Stimulated activated CD4-positive, alpha-beta T cell treated with anti-CD3 and anti-CD28 coated beads, TNF-alpha, amount 100 ng/mL, for 24 hours (primary cell): Measurements from ENCODE around the gene PIEZO2.

Experiments
- DNase-seq, 3 experiments: peaks; one replicate each; pipeline ENCODE4 v3.0.0-alpha.2; 2020; ENCODE audit warnings: low read depth in 3 of 3

Gene PIEZO2

DNA sequence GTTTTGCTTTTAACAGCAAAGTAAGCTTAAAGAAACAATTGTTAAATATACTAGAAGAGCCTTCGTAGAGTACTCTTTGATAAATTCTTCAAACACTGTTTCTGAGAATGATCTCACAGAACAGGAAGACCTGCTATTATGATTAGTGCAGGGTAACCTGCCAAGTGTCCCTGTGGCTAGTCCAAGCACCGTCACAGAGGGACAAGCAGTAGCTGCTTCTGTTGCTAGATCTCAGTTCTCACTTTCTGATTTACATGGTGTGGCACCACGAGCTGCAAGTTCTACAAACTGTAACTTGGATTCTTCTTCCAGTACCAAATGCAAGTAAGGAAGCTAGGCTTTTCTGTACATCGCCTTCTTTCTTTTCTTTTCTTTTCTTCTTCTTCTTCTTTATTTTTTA, 121.5 kb downstream of the PIEZO2 start:
- no peak for DNase-seq

DNA sequence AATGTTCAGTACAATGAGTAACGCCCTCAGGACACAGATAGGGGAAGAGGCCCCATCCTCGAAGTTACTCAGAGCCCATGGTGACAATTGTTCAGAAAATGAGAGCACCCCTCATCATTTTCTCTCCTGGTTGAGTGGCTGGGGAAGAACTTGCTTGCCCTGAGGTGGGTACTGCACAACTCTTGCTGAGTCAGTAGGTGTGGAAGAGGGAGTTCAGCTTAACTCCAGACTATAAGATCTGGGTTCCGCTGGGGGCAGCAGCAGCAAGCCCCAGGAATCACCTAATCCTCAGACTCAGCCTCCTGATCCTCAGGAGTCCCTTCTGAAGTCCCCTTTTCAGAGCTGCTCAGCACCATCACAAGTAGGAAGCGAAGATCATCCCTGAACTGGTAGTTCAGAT, 123.7 kb downstream of the PIEZO2 start:
- DNase-seq: no peak

- DNase-seq: no peak
Measured at GRCh38 chr18:11024928-11025669, 124.3 kb downstream of the PIEZO2 start.

DNA sequence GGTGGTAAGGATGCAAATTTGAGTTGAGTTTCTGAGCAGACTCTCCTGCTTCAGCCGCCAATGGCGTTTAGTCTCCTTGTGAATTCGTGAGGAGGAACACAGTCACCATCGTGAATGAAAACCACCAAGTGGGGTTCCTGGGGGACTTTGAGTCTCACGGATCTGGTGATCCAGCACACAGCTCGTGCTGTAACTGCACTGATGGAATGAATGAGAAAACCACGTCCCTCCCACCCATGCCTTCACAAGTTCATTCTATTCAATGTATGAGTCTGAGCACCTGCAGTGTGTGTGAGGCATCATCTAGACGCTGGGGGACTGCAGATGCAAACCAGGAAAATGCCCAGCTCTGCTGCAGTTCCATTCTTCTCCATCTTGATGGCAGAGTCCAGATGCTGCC, 127.9 kb downstream of the PIEZO2 start:
- no peak for DNase-seq

DNA sequence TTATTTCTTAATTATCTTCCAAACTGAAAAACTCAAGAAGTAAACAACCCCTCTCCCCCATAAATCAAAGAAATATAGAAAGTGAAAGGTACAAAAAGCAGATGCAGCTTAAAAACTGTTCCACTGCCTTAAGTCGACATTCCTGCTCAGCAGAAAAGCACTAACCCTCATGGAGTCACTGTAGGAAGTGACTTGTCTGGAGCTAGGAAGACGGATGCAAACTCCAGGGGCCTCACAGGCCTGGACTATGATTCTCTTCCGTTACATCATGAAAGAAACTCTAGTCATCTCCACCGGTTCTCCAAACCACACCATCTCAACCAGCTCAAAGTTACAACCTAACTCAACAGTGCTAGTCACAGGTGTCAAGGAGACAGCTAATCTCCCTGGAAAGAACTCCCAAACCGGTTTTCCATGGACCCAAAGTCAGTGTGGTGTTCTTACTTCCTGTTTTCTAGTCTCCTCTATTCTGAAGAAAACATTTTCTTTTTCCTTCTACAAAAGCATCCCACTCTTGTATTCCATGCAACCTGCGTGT, 128.4 kb downstream of the PIEZO2 start:
- no peak for DNase-seq

DNA sequence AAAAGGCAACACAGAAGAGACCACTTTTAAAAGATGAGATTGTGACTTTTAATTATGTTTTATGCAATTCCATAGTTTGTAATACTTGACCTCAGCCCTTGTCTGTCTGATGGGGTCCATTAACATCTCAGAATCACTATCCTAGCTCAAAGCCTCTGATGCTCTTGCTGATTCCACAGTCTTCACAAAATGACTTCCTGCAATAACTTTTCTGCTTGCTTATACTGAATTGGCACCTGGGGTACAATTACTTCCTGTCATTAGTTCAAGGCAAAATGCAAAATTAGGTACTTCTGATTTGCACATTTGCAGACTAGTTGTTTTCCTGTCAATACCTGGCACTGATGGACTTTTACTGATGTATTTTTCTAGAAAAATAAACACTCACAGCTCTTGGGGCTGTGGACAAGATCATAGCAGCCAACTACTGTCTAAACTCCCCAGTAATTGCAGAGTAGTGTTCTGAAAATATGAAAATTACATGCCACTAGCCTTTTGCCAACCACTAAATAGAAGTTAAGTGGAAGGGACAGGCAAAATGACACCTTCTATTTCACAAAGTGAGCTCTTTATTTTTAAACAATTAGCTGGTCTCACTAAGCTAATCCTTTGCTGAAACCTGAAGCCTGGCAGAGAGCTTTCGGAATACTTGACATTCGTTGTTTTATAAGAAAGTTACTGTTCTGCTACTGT, 129.1 kb downstream of the PIEZO2 start:
- DNase-seq: no peak

GRCh38 chr18:11019295-11020105, 129.9 kb downstream of the PIEZO2 start:
- DNase-seq: no peak

- no peak for DNase-seq
Measured at GRCh38 chr18:11009869-11010268, 139.5 kb downstream of the PIEZO2 start.

DNA sequence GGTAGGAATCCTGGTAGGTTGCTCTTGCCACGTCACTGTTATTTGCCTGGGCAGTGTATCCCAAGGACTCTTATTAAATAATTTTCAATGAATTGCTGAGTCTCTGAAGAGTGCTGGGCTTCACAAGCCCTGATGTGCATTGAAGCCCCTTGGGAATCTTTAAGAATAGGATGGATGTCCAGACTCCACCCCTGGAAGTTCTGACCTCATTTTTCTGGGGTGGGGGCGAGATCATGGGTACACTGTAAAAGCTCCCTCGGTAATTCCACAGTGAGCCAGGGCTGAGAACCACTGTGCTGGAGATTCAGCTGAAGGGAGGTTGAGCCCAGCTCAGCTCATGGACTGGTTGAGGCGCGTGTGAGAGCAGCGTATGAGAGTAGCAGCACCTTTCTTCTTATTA, 140.2 kb downstream of the PIEZO2 start:
- DNase-seq: no peak

- no peak for DNase-seq
Measured at GRCh38 chr18:11008505-11008904, 140.9 kb downstream of the PIEZO2 start.

DNA sequence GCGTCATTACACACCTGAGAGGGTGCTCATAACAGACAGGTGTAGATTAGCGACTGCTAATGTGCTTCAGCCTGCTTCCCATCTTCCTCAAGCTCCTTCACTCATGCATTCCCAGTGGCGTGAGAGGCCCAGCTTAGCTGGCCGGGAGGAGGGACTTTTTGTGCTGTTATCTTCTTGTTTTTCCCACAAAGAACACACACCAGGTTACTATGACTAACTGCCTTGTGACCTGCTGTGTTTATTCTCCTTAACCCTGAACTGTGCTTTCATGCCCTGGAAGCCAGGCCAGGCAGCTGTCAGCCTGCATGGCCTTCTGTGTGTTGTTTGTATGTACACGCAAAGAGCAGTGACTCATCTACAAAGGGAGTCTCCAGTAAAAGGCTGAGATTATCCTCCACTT, 143.8 kb downstream of the PIEZO2 start:
- no peak for DNase-seq

DNA sequence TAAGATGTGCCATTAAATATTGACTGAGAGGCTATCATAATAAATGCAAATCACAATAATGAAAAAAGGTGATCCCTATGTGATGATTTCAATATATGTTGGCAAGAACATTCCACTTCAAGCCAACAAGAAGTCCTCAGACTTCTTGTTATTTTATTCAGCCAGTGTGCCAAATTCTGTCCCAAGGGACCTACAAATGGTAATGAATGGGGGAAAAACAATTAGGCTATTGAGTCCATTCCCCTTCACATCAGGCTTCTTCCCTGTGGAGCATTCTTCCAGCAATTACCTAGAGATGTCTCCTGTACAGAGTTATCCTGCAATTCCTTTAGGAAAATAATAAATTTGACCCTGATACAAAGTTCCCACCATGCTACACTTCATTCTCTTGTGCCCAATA, 144.4 kb downstream of the PIEZO2 start:
- no peak for DNase-seq

DNA sequence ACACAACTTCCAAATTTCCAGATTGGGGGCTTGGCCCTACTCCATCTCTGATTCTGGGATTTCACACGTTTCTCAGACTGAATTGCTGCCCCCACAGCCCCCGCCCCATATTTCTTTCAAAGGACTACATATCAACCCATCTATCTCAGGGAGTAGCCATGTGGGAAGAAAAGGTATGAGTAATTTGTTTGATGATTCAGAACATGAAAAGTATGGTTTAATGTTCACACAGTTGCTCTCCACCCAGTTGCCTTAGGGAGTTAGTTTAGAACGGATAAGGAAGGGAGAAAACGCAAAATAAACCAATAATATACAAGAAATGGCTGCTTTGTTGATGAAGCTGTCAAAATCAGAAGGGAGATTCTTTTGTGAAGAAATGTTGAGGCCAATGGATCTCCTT, 145.1 kb downstream of the PIEZO2 start:
- no peak for DNase-seq

- DNase-seq: no peak
Measured at GRCh38 chr18:11002796-11003195, 146.6 kb downstream of the PIEZO2 start.

DNA sequence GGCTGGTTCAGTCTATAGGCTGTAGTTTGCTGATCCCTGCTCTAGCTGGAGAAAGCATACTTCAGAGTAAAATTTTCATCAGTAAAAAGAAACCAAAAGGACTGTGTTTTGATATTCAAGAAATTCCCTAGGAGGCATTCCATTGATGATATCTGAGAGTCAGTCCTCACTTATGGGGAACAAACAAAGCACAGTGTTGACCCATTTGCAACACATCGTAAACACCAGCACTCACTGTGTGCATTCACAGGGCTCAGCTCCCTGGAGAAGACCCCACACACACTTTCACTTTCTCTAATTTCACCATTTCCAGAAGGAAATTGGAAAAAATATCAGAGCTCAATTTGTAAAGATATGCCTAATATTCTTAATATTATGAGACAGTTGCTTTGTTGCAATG, 147.1 kb downstream of the PIEZO2 start:
- no peak for DNase-seq

DNA sequence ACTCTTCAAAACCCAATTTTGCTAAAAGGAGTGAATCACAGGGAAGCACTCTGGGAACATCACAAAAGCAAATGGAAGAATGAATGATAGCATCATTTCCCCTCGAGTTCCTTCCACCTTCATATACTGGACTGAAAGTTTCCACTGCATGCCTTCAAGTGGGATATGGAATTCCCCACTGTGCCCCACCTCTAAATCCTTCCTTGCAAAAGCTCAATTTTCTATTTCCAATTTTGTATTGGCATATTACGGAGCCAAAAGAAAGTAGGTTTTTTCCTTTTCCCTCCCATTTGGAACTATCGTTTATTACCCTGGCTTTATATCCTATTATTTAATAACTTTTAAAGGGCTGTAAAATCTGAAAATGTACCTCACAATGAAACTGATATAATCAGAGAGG, 149.3 kb downstream of the PIEZO2 start:
- no peak for DNase-seq

DNA sequence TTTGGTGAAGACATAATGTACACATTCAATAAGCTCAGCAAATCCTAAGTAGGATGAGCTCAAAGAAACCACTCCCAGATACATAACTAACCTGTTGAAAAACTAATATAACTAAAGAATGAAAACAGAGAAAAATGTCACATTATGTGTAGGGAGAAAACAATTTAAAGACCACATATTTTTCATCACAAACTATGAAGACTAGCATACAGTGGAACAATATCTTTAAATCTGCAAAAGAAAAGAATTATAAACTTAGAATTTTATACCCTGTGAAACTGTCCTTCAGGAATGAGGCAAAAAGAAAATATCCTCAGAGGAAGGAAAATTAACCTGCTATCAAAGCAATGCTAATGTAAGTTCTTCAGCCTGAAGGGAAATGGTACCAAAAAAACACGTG, 151.5 kb downstream of the PIEZO2 start:
- no peak for DNase-seq

DNA sequence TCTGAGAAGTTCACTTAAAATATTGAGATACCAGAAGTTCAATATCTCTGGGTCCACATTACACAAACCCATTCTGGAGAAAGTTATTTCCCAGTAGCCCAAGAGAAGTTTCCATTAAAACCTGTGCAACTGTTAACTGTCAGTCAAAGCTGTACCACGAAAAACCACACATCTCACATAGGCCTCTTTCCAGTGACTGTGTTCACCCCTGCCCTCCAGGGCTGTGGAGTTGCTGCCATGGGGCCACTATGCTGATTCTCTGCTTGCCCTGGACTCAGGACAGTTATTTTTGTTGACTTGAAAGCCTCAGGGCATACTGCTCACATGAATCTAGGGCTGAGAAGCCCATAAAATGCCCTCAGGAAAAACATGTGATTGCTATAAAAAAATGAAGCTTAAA, 153.8 kb downstream of the PIEZO2 start:
- no peak for DNase-seq

DNA sequence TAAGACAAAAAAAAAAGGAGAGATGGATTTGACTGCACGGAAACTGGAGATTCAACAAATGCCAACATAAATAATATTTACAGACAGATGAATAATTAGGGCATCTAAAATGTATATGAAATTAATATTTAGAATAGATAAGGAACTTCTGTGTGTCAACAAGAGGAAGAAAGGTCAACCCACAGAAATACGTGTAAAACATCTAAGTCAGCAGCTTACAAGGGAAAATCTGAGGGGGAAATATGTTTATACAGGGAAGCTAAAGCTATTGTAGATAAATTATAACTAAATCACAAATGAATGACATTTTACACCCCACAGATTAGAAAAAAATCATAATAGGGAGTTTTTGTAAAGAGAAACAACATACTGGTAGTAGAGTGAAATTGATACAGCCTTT, 159.9 kb downstream of the PIEZO2 start:
- DNase-seq: no peak

GRCh38 chr18:10985689-10986088, 163.7 kb downstream of the PIEZO2 start:
- no peak for DNase-seq

DNA sequence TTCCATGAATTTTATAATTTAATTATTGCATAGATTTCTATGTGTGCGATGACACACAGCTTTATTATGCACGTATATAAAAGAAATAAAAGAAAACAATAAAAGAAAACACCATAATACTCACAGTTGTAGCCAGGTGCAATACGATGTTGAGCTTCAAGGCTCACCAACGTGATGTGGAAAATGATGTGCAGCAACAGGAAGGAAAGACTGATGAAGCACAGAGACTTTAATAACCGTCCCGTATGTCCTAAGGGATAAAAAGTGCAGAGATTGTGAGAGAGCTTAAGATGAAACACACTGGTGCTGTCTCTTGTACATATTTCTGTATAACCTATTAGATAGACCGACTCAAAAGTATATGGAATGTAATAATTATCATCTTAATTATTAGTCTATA, 170.0 kb downstream of the PIEZO2 start:
- no peak for DNase-seq

DNA sequence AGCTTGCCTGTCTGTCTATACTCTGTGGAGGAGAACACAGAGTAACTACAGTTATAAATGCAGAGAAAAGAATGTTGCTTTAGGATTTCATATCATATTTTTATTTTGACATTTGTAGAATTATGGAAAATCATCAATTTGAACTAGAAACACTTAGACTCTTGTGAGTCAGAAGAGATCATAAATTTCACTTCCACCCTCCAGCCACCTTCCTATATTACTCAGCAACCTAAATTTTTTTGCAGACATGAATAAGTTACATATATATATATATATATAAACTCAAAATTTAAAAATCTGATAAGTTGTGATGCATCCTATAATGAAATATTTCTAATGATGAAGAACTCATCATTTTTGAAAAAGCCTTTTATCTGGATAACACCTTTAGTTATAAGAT, 172.3 kb downstream of the PIEZO2 start:
- no peak for DNase-seq
